Astrocyte of the cerebellum (primary cell): ENCODE results near the gene LRRC1.
A peak's percentile ranks its signal among the peaks of the same experiment; 100 is the strongest.

ENCODE experiments used
- DNase-seq: peaks from one replicate; pipeline ENCODE4 v3.0.0-alpha.2; 2011; ENCODE audit warnings: low read depth
- H3K4me3 ChIP-seq: 2 replicates; pipeline ENCODE4 v1.5.1; 2011; ENCODE audit warnings: mild to moderate bottlenecking, low read depth, low read length, moderate library complexity
- CTCF ChIP-seq: IDR thresholded peaks from 2 replicates; pipeline ENCODE4 v1.5.1; 2012; ENCODE audit warnings: low read length, low read depth, moderate library complexity, mild to moderate bottlenecking; ENCODE audit errors: missing control alignments
- in situ Hi-C: cut with HindIII; loops from 2 replicates; pipeline ENCODE4 v1.10.0; 2017; ENCODE audit warnings: low sequenced_read_pairs

LRRC1 gene

GRCh38 chr6:53931086-53931485 lies 136.3 kb downstream of the LRRC1 start:
- TF ChIP-seq CTCF, result no peak
- no peak overlapping the region for H3K4me3 ChIP-seq
- DNase-seq, result no peak
- in situ Hi-C loops, result no loop called here

GRCh38 chr6:53932516-53932915 lies 137.7 kb downstream of the LRRC1 start:
- DNase-seq, result no peak
- no peak overlapping the region for H3K4me3 ChIP-seq
- no peak for TF ChIP-seq CTCF
- in situ Hi-C loops, result no loop called here

- in situ Hi-C loops, result no loop called here
- TF ChIP-seq CTCF, result no peak
- H3K4me3 ChIP-seq, result no peak overlapping the region
- no peak for DNase-seq
Observed at GRCh38 chr6:53934023-53934422, 139.2 kb downstream of the LRRC1 start.

GRCh38 chr6:53937461-53937860 lies 142.7 kb downstream of the LRRC1 start:
- TF ChIP-seq CTCF, result no peak
- in situ Hi-C loops, result no loop called here
- no peak overlapping the region for H3K4me3 ChIP-seq
- DNase-seq, result no peak

- DNase-seq, result peak; percentile 70
- in situ Hi-C loops, result no loop called here
- no peak overlapping the region for H3K4me3 ChIP-seq
- TF ChIP-seq CTCF, result no peak
Observed at GRCh38 chr6:53938810-53939209, 144.0 kb downstream of the LRRC1 start.

- in situ Hi-C loops, result loop anchor here (10.0 kb wide), 1 partner anchor 205 kb away; no protein-coding TSS in a partner anchor
- no peak for TF ChIP-seq CTCF
Observed at GRCh38 chr6:53939830-53940229, 145.0 kb downstream of the LRRC1 start.

GRCh38 chr6:53943395-53943794 lies 148.6 kb downstream of the LRRC1 start:
- no peak overlapping the region for H3K4me3 ChIP-seq
- in situ Hi-C loops, result loop anchor here (10.0 kb wide), 1 partner anchor 209 kb away; no protein-coding TSS in a partner anchor
- no peak for DNase-seq
- no peak for TF ChIP-seq CTCF

More at GRCh38 chr6:53939830-53940229, 145.0 kb downstream of the LRRC1 start:
- no peak for DNase-seq
- no peak overlapping the region for H3K4me3 ChIP-seq
